GM21786 (cell line): ENCODE results near the gene ZNF423.
"Not testable (repeated sequence)": the region's sequence is repeated elsewhere in the genome, so short reads cannot be mapped to it uniquely, and the experiment has no call there.

Experiments used
- ATAC-seq: cut with Tn5 transposase; IDR thresholded peaks from one replicate; pipeline ENCODE4 v1.9.1; 2021; ENCODE audit not compliant: unreplicated experiment

ZNF423 gene

GRCh38 chr16:49871824-49872223 lies 15.9 kb upstream of the ZNF423 start:
- not testable (repeated sequence) for ATAC-seq

DNA sequence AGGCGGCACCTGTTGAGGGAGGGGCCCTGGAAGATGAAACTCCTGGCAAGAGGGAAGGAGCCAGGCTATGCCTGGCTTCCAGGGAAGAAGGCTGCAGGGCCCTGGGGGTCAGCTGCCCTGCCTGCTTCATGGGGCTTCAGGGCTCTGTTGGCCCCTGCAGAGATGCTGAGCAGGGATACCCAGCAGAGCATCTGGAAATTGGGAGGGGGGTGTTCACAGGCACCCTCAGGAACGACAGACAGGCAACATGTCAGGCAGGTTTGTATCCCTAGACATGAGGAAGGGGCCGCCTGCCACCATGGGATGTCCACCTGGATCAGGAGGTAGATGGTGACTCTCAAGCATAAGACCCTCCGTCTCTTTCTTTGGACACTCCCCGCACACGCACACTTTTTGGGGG lies 13.8 kb upstream of the ZNF423 start:
- no peak for ATAC-seq

GRCh38 chr16:49867796-49868668 lies 12.1 kb upstream of the ZNF423 start:
- ATAC-seq = no peak

DNA sequence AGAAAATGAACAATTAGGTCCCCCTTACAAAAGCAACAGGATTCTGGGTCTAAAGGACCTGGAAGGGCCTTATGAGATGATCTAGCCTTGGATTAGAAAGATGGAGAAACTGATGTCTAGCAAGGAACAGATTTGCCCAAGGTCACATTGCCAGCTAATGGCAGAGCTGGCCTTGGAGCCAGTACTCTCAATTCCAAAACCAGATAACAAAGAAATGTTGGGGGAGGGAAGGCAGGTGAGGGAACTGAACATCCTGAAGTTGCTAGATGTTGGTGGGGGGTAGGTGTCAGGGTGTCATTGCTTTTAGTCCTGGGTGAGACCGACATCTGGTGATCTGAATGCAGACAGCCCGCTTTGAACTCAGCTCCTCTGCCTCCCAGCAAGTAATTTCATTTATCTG lies 11.3 kb upstream of the ZNF423 start:
- ATAC-seq = no peak

DNA sequence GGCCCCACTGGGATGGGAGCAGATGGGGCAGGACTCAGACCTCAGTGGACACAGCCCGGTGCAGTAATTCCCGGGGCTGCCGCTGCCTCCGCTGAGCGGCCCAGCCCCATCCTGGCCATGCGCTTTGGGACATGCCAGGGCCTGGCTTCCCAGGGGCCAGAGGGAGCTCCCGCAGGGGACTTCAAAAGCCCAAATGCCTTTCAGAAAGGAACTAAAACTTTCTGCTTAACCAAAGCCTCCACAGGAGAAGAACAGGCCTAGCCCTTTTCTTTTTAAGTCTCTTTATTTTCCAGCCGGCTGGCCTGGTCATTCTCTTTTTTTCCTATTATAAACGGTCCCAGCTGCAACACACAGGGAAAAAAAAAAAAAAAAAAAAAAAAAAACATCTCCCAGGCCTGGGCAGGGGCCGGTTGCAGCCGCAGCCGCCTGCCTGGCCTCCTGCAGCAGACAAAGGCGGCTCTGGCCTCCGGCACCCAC lies 10.7 kb upstream of the ZNF423 start:
- no peak for ATAC-seq

DNA sequence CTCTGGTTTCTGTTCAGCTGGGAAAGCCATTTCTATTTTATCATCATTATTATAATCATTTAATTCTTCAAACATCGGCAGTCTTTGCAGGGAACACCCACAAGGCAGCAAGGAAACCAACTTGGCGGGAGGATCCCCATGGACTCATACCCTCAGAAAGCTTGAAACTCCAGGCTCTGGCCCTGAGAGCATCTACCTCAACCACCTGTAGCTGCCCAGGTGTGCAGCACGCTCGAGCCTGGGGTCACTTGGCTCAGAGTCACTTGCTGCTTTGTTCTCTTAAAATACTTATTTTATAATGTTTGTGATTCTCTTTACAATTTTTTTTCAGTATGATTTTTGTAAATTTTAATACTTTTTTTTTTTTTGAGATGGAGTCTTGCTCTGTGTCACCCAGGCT lies 6.8 kb upstream of the ZNF423 start:
- no peak for ATAC-seq

- no peak for ATAC-seq
Measured at GRCh38 chr16:49861299-49861698, 5.4 kb upstream of the ZNF423 start.

DNA sequence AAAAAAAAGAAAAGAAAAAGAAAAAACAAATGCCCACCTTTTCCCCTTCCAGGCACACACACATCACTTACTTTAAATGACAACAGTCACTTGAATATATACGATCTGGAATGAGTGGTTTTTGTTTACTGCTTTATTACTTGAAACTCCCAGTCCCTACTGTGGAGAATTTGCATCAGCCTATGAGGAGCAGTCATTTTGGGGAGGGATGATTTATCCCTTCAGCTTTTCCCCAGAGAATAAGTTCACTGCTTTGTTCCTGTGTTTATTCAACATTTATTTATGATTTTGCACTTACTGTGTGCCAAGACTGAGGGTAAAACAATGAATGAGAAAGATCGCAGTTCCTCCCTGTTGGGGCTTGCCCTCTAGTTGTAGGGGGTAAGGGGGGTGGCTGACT lies 4.7 kb upstream of the ZNF423 start:
- no peak for ATAC-seq

GRCh38 chr16:49859125-49859811 lies 3.4 kb upstream of the ZNF423 start:
- no peak for ATAC-seq

DNA sequence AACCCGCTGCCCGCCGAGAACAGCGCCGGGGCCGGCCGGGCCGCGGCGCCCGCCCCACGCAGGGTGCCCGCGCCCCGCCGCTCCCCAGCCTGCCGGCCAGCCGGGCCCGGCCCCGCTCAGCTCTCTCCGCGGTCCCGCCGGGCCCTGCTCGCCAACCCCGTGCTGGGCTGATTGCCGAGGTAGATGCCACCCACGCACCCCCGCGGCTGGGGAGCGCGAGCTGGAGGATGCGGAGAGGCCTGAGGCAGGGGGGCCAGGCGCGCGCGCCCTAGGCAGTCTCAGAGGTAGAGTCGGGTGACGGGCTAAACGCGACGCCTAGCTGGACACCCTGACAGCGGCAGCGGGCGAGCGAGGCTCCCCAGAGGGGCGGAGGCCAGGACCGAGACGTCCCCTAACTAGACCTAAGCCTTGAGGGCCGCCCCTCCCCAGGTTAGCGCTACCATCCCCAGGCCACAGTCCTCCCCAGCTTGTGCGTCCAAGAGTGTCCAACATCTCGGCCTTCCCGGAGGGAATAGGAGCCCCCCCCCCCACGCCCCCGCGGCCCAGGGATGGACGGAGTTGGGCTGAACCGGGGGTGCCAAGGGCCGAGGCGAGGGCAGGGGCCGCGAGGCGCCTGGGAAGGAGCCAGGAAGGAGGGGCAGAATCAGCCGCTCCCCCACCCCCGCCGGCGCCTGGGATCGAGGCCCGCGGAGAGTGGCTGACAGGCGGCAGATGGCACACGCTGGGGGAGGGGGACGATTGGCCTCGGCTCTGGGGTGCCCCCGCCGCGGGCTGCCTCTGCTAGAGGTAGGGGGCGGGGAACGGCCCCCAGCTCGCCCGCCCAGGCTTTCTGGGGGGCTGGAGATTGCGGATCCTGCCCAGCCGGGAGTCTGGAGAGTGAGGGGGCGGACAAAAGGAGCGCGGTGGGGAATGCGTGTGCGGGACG lies 2.5 kb upstream of the ZNF423 start:
- ATAC-seq = no peak

DNA sequence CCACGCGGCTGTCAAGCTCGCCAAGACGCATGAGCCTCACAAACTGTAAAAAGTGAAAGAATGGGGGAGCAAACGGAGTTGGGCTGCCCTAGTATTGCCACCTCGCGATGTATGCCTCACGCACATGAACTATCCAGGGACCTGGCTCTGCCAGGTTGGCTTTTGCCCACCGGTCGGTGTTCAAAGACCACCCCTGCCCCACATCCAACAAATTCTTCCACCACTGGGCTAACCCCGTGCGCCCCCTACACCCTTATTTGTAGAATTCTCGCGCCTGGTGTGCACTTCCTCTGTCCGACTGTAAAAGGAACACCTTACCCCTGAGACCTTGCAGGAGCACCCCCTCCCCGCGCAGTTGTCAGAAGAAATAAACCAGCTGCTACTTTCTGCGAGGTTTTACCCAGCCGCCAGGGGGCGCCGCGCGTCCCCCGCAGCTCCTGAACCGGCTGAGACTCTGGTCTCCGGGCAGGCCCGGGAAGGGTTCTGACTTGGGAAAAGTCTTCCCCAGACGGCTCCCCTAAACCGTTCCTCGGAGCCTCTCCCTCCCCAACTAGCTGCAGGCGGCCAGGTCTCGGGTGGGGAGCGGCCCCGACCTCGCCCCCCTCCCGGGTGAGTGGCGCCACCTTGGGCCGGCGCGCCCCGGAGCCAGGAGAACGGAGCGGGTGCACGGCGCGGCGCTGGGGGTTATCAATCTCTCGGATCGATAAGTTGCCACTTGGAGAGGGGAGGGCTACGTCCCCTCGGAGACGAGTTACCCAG lies 1.7 kb upstream of the ZNF423 start:
- ATAC-seq = no peak

GRCh38 chr16:49856672-49857330 lies 889 bp upstream of the ZNF423 start:
- ATAC-seq = no peak

GRCh38 chr16:49855280-49855821 lies 561 bp downstream of the ZNF423 start:
- peak; percentile 57 for ATAC-seq

- no peak for ATAC-seq
Measured at GRCh38 chr16:49854796-49855203, 1.1 kb downstream of the ZNF423 start.

GRCh38 chr16:49854188-49854795 lies 1.6 kb downstream of the ZNF423 start:
- ATAC-seq = no peak

DNA sequence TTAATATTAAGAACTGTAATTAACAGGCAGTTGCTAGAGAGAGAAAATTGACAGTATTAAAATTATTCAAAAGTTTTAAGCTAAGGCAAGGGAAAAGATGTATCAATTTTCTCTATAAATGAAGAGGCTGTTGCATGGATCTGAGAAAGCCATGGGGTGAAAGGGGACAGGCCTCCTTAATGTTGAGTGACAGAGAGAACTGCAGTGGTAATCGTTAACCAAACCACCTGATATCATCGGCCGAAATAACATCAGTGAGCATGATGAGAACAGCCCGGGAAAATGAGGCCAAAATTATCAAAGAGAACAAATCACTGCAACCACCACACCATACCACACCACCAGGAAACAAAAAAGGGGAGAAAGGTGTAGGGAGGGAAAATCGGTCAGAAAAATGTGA lies 3.6 kb downstream of the ZNF423 start:
- no peak for ATAC-seq

GRCh38 chr16:49851468-49851787 lies 4.5 kb downstream of the ZNF423 start:
- ATAC-seq = no peak

DNA sequence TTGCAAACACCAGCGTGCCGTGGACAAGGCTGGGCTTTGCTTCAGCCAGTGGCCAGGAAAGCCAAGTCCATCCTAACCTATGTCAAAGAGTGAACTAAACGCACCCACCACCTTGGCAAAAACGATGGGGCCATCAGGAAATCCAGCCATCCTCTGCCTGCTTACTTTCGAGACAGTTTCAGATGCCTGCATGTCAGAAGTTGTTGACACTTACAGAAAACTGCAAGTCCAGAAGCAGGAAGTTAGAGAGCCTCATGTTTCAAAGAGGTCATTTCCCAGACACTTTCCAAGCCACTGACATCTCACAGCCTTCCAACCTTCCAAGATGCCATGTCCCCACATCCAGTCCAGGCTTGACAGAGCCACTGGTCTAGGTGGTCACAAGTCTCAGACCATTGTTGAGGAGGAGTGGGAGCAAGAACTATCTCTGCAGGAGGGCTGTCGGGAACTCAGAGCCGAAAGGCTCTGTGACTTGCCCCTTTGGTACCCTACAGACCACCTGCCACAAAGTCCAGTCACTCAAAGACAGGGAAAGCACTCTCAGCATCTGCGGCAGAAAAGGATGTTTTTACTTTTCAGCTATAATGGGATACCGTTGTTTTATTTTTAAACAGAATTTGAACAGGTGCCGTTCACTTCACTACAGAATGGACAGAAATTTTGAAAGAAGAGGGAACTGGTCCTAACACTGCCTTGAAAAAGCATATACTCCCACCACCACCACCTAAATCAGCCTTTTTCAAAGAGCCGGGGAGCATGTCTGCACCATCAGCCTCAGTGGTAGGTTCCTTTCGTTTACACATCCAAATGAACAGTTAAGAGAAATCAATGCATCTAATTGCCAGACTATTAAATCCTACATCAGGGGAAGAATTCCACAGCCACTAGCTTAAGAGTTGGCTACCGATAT lies 5.1 kb downstream of the ZNF423 start:
- ATAC-seq = no peak
